Thyroid gland (tissue), 4 donors: ENCODE data around the gene ZWILCH.

Experiments used
- CTCF ChIP-seq, 6 experiments: fragments of 200-600 bp in 3 of 6; fragments of 450-650 bp in 3 of 6; sonication (generic) in 3 of 6; IDR thresholded peaks; one replicate each; pipeline ENCODE4 v1.5.1; 2016 to 2019; ENCODE audit warnings: antibody characterized with exemption in 6 of 6, mild to moderate bottlenecking in 2 of 6, inconsistent platforms in 1 of 6, moderate library complexity in 1 of 6
- POLR2A ChIP-seq, 2 donors: fragments of 450-650 bp; IDR thresholded peaks; one replicate each; pipeline ENCODE4 v1.6.1; 2017; ENCODE audit warnings: antibody characterized with exemption in 2 of 2, mild to moderate bottlenecking in 2 of 2, moderate library complexity in 1 of 2

- TF ChIP-seq POLR2A (IDR thresholded peaks at IDR 0.05) (no peak), CTCF (IDR thresholded peaks at IDR 0.05) (no peak)
These were observed 55.9 kb downstream of the ZWILCH start for GRCh38 chr15:66560856-66561525.
